Measurements from ENCODE around the gene TGIF1. TPM values are rescaled to one million over a fixed set of nuclear protein-coding genes. Genes with fewer than 3 reads are reported as not detected.

Gene TGIF1
- total and polyA plus RNA-seq, 10 of the 15 experiments (the other 5 are each of a cell fraction or from before 2014, with no cell fraction given), result 1.8 to 8.5 (median 6.4) TPM

GRCh38 chr18:3405713-3406112 is 44.3 kb upstream of the TGIF1 start:
- SMC1A ChIA-PET (ENCODE audit: uncharacterized antibody, unreplicated experiment), result interaction anchor here (1.2 to 1.8 kb wide), 3 partner anchors 62 to 261 kb away, joined by 3 to 6 read pairs (median 5); no protein-coding TSS in a partner anchor
- Histone ChIP-seq H3K79me2 (ENCODE audit: control insufficient read depth, insufficient read depth, low read length) (no peaks in the 10 kb centered on the region), H3K4me2 (ENCODE audit: control insufficient read depth, insufficient read depth) (no peak overlapping the region), H3K27ac (ENCODE audit: control insufficient read depth, insufficient read depth) (no peak overlapping the region), H4K20me1 (ENCODE audit: control insufficient read depth, insufficient read depth) (no peaks in the 10 kb centered on the region), H3K4me3 (no peak overlapping the region), H3K36me3 (ENCODE audit: control insufficient read depth in 2 of 2, insufficient read depth in 2 of 2, low read length in 1 of 2) (no peaks in the 10 kb centered on the region), H3K27me3 (replicated peaks in 1 of 2; ENCODE audit: control insufficient read depth in 2 of 2, insufficient read depth in 2 of 2, low read length in 1 of 2) (peaks cover 0 to 2% of the 10 kb centered on the region in 2 experiments; a peak in 1 of 4 replicates), H3K9ac (ENCODE audit: control insufficient read depth, insufficient read depth, low read length) (no peak overlapping the region), H3K9me3 (replicated peaks; ENCODE audit: control insufficient read depth, insufficient read depth, low read length) (no peaks in the 10 kb centered on the region; the same call in 2 of the 3 replicates), H2AFZ (ENCODE audit: control insufficient read depth, low read depth, low read length) (no peak overlapping the region), H3K4me1 (ENCODE audit: control insufficient read depth, insufficient read depth, low read length) (peaks cover 25% of the 10 kb centered on the region)
- FAIRE-seq, result no peak
- no TSS peak for BruUV-seq (replicated peaks)
- ATAC-seq, result no peak
- TF ChIP-seq MYB (IDR thresholded peaks at IDR 0.05; ENCODE audit: borderline replicate concordance, low read depth, low read length) (no peak), PRDM15 (CRISPR knock-in tag; IDR thresholded peaks at IDR 0.05) (no peak), PKNOX1 (IDR thresholded peaks at IDR 0.05) (no peak), SUPT20H (IDR thresholded peaks at IDR 0.05; ENCODE audit: borderline replicate concordance, control insufficient read depth, low read depth, low read length) (no peak), ETV6 (conservative IDR thresholded peaks at IDR 0.05 in 1 of 2, IDR thresholded peaks at IDR 0.05 in 1 of 2; ENCODE audit: borderline replicate concordance in 1 of 2, low read depth in 1 of 2) (no peak), NBN (IDR thresholded peaks at IDR 0.05) (no peak), ZBTB33 (IDR thresholded peaks at IDR 0.05) (no peak), BRCA1 (IDR thresholded peaks at IDR 0.05; ENCODE audit: low read depth, low read length) (no peak), BHLHE40 (IDR thresholded peaks at IDR 0.05; ENCODE audit: borderline replicate concordance in 1 of 2, low read depth in 2 of 2, low read length in 1 of 2) (no peak)
- DNase-seq (ENCODE audit: low read depth, low spot score), result no peak
- intact Hi-C loops (cut with micrococcal nuclease; ENCODE audit: unreplicated experiment) (no loop called here), in situ Hi-C loops (cut with MboI) (no loop called here)
- 21% methylated on average over 3 of the region's 3 CpGs for WGBS (ENCODE audit: insufficient coverage, insufficient replicate concordance, low lambda C conversion rate, missing lambda C conversion rate)
- POLR2A ChIA-PET, result no interaction called here
- RAD21 ChIA-PET (ENCODE audit: unreplicated experiment), result no interaction called here
- CTCF ChIA-PET, result interaction anchor here (1.1 kb wide), 1 partner anchor 31 kb away, joined by 3 read pairs; no protein-coding TSS in a partner anchor

Measured in GM12878 (cell line).